Jurkat, Clone E6-1 (cell line): ENCODE results near the gene CARNS1.
"Not testable (repeated sequence)": the region's sequence is repeated elsewhere in the genome, so short reads cannot be mapped to it uniquely, and the experiment has no call there.

Experiments
- DNase-seq: peaks from one replicate; pipeline ENCODE4 v3.0.0-alpha.2; 2011; ENCODE audit warnings: low read depth, low spot score
- H3K4me3 ChIP-seq: 2 replicates; pipeline ENCODE4 v1.5.1; 2011; ENCODE audit warnings: mild to moderate bottlenecking, low read length, control low read depth, moderate library complexity

The CARNS1 gene

DNA sequence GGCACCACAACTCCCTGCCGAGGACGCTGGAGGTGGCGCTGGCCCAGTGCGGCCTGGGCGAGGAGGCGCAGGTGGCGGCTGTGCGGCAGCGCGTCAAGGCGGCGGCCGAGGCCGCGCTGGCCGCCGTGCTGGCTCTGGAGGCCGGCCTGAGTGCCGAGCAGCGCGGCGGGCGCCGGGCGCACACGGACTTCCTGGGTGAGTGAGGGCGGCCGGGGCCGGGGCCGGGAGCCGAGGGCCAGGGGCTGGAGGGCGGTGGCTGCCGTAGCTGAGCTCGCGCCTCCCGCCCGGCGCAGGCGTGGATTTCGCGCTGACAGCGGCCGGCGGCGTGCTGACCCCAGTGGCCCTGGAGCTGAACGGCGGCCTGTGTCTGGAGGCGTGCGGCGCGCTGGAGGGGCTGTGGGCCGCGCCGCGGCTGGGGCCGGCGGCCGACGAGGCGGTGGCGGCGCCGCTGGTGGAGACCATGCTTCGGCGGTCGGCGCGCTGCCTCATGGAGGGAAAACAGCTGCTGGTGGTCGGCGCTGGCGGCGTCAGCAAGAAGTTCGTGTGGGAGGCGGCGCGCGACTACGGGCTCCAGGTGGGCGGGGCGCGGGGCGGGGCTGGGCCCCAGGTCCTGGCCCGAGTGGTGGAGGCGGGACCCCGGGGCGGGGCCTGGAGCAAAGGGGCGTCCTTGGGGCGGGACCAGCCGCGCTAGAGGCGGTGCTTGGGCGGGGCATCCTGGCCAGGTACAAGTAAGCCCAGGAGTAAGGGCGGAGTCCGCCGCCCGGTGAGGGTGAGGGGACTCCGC, 5.4 kb downstream of the CARNS1 start:
- DNase-seq, result peak; percentile 88
- H3K4me3 ChIP-seq, result peak overlapping the region; percentile 49

DNA sequence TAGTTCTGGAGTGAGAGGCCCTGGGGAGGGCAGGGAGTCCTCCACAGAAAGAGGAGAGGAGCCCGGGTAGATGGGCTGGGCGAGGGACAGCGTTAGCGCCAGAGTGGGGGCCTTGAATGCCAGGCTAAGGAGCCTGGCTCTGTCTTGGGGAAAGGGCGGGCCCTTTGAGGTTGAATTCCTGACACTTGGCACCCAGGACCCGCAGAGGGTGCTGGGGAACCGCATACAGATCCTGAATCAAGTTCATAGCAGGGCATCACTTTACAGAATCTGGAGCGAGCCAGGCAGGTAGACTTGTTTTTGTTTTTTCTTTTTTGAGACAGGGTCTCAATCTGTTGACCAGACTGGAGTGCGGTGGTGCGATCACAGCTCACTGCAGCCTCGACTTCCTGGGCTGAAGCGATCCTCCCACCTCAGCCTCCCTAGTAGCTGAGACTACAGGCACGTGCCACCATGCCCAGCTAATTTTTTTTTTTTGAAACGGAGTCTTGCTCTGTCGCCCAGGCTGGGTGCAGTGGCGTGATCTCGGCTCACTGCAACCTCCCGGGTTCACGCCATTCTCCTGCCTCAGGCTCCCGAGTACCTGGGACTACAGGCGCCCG, 6.1 kb downstream of the CARNS1 start:
- H3K4me3 ChIP-seq, result 0 out of 2 replicates have a peak overlapping the region, but pooled peaks have one; percentile 16
- DNase-seq, result no peak

DNA sequence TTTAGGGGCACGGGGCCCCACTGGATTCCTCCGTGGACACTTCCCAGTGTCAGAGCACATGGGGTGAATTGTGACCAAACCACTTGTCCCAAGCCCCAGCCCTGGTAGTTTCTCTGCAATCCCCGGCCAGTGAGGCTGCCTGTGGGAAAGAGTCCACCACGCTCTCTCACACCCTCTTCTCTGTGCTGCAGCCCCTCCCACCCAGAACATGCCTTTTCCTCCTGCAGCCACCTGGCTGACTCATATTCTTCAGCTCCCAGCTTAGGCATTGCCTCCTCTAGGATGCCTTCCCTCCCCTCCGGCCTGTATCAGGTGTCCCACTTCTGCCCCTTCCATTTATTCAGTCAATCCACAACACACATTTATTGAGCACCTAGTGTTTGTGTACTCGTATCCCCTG, 7.4 kb downstream of the CARNS1 start:
- no peak for DNase-seq
- no peak overlapping the region for H3K4me3 ChIP-seq

DNA sequence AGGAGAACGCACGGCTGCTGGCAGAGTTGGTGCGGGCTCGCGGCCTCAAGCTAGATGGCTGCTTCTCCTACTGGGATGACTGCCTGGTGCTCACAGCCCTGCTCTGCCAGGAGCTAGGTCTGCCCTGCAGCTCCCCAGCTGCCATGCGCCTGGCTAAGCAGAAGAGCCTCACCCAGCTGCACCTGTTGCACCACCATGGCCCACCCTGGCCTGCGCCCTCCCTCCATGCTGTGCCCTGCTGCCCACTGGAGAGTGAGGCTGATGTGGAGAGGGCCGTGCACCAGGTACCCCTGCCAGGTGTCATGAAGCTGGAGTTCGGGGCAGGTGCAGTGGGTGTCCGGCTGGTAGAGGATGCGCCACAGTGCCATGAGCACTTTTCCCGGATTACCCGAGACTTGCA, 8.0 kb downstream of the CARNS1 start:
- DNase-seq, result no peak
- no peak overlapping the region for H3K4me3 ChIP-seq

DNA sequence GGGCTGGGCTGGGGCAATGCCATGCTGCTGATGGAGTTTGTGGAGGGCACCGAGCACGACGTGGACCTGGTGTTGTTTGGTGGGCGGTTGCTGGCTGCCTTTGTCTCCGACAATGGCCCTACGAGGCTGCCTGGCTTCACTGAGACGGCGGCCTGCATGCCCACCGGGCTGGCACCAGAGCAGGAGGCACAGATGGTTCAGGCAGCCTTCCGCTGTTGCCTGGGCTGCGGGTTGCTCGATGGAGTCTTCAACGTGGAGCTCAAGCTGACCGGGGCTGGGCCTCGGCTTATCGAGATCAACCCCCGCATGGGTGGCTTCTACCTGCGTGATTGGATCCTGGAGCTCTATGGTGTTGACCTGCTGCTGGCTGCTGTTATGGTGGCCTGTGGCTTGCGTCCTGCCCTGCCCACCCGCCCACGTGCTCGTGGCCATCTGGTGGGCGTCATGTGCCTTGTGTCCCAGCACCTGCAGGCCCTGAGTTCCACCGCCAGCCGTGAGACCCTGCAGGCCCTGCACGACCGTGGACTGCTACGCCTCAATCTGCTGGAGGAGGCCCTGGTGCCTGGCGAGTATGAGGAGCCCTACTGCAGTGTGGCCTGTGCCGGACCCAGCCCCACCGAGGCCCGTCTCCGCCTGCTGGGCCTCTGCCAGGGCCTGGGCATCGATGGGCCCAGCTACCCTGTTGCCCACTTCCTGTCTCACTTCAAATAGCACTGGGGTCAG, 8.6 kb downstream of the CARNS1 start:
- DNase-seq, result no peak
- no peak overlapping the region for H3K4me3 ChIP-seq

DNA sequence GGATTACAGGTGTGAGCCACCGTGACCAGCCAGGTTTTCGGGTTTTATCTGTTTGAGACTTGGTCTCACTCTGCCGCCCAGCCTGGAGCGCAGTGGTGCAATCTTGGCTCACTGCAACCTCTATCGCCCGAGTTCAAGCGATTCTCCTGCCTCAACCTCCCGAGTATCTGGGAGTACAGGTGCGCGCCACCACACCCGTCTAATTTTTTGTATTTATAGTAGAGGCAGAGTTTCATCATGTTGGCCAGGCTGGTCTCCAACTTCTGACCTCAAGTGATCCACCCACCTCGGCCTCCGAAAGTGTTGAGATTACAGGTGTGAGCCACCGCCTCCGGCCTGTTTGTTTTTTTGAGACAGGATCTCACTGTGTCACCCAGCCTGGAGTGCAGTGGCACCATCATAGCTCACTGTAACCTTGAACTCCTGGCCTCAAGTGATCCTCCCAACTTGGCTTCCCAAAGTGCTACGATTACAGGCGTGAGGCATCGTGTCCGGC, 11.9 kb downstream of the CARNS1 start:
- peak overlapping the region; percentile 100 for H3K4me3 ChIP-seq
- not testable (repeated sequence) for DNase-seq

DNA sequence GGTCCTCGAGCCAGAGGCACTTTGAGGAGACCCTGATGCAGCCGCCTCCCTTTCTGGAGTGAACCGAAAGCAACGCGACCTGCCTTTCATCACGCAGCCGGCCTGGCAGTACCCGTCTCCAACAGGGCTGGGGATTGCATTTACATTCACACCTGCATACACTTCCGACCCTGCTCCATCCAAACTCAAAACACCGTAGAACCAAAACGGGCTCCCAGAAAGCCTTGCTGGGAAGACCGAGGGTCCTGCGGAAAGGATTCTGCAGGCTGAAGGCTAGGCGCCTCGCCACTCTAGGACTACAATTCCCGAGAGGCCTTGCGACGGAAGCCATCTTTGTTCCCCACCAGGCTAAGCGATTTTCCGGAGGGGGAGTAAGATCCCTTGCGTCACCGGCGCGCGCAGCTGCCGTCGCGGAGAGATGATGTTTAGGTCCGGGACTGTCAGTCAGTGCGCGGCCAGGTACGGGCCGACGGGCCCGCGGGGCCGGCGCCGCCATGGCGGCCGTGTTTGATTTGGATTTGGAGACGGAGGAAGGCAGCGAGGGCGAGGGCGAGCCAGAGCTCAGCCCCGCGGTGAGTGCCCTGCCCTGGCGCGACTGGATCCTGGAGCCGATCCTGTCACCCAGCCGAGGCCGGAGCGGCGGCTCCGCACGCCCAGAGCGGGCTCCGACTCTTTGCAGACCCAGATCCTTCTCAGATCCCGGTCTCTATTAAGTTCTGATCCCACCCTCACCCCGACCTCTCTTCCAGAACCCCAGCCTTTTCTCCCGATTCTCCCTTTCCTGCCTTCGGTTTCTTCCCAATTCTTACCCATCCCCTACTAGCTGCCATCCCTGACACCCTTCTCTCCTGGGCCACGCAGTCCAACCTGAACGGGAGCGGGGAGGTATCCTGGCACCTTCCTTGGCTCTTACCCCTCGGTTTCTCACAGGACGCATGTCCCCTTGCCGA, 12.8 kb downstream of the CARNS1 start, which contains the start of gene RPS6KB2:
Gene RPS6KB2 (plus strand): TSS at position 443 of the 950 bp plus-strand sequence. CDS start 52 bp downstream, at position 495.
- H3K4me3 ChIP-seq, result peak within 1 kb of the TSS; percentile 100
- DNase-seq, result peak; percentile 97

DNA sequence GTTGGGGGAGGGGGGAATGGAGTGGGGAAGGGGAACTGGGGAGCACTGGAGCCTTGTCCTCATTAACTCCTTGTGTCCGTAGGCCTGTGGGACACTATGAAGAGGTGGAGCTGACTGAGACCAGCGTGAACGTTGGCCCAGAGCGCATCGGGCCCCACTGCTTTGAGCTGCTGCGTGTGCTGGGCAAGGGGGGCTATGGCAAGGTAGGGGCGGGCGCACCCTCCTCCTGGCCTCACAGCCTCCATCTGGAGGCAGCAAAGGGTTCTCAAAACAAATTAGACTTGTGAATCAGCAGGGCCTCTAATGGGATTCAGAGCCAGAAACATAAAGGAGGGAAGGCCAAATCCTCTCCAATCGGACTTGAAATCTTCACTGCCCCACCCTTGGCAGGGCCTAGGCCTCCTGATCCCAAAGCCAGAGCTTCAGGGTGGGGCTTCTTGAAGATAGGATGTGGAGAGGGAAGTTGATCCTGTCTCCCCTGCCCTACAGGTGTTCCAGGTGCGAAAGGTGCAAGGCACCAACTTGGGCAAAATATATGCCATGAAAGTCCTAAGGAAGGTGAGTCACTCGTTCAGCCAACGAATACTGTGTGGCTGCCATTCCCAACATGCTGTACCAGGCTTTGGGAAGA, 13.7 kb downstream of the CARNS1 start:
- peak overlapping the region; percentile 100 for H3K4me3 ChIP-seq
- DNase-seq, result no peak

DNA sequence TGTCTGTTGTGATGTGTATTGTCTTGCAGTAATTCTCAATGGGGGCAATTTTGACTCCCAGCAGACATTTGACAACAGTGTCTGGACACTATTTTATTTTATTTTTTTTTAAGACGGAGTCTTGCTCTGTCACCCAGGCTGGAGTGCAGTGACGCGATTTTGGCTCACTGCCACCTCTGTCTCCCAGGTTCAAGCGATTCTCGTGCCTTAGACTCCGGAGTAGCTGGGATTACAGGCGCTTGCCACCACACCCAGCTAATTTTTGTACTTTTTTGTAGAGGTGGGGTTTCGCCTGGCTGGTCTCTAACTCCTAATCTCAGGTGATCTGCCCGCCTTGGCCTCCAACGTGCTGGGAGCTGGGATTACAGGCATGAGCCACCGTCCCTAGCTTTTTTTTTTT, 14.2 kb downstream of the CARNS1 start:
- DNase-seq, result no peak
- H3K4me3 ChIP-seq, result no peak overlapping the region

DNA sequence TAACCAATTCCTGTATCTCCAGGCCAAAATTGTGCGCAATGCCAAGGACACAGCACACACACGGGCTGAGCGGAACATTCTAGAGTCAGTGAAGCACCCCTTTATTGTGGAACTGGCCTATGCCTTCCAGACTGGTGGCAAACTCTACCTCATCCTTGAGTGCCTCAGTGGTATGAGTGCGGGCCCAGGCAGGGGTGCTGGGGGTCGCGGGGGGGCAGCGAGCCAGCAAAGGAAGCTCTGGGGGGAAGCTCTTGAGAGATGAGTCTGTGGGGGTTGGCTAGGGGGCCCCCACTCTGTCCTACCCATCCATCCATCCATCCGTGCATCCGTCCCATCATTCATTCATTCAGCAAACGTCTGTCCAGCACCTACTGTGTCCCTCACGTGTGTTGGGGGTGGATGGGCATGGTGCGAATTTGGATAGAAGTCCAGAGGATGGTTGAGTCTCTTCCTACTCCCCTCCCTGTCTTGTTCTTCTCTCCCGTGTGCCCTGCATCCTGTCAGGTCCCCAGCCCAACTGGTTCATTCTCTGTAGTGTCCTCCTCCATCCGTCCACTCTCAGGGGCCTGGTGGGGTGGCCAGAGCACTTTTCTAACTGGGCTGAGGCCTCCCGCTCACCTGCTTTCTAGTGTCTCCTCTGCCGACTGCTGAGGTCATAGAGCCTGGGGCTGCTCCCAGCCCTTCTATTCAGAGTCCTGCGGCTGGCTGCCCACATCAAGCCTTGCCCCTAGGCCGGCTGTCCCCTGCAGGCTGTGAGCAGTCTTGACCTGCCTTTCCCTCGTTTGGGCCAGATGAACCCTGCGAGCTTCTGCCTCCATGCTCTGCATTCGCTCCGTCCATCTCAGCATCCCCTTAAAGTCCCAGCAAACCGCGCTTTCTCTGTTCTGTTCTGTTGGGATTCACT, 16.1 kb downstream of the CARNS1 start:
- H3K4me3 ChIP-seq, result no peak overlapping the region
- DNase-seq, result no peak

DNA sequence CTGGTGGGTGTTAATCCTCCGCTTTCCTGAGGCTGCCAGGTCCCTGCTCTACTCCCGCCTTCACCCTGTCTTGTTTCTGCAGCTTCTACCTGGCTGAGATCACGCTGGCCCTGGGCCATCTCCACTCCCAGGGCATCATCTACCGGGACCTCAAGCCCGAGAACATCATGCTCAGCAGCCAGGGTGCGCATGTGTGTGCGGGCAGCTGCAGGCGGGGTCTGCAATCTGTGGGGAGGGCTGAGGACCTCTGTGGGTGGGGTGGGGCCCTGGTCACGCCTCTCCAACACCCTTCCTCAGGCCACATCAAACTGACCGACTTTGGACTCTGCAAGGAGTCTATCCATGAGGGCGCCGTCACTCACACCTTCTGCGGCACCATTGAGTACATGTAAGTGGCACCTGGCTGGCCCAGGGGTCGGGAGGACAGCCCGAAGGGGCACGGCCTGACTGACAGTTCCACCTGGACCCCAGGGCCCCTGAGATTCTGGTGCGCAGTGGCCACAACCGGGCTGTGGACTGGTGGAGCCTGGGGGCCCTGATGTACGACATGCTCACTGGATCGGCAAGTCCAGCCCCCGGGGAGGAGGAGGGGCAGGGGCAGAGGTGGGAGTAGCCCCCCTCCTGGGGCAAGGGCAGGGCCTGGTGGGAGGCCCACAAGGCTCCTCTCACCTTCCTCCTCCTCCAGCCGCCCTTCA, 17.3 kb downstream of the CARNS1 start:
- no peak overlapping the region for H3K4me3 ChIP-seq
- DNase-seq, result no peak

DNA sequence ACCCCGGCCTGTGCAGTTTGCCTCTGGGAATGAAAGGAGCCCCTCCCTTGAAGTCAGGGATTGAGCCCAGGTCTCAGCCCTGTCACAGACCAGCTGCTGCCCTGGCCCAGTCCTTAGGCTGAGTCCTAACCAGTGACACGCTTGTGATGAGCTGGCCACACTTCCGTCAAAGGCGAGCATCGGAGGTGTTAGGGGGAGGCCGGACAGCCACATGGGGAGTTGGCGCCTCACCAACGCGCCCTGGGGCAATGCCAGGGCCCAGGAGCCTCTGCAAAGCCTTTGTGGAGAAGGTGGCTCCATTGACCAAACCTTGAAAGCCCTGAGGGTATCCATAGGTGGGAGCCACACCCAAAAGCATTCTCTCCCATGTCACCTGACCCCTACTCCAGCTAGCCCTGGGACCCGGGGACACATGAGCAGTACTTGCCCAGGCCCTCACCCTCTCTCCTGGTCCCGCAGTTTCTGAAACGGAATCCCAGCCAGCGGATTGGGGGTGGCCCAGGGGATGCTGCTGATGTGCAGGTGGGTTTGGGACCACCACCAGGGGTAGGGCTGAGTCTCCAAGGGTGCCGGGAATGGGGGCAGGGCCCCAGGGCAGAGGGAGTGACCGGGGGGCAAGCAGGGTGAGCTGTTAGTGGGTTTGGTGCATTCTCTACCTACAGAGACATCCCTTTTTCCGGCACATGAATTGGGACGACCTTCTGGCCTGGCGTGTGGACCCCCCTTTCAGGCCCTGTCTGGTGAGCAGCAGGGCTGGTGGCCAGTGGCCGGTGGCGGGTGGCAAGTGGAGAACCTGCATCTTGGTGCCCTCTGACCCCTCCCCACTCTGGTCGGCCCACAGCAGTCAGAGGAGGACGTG, 18.3 kb downstream of the CARNS1 start:
- H3K4me3 ChIP-seq, result no peak overlapping the region
- DNase-seq, result no peak

DNA sequence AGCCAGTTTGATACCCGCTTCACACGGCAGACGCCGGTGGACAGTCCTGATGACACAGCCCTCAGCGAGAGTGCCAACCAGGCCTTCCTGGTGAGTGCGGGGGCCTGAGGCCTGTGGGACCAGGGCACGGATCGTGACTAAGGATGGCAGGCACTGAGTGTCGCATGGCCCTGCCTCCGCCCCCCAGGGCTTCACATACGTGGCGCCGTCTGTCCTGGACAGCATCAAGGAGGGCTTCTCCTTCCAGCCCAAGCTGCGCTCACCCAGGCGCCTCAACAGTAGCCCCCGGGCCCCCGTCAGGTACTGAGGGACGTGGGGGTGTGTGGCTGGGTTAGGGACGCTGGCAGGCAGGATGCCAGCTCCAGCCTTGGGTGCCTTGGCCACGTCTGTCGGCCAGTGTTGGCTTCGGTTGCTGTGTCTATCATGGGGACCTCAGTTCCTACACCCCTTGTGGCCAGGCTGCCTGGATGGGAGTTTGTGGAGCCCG, 19.0 kb downstream of the CARNS1 start:
- no peak for DNase-seq
- H3K4me3 ChIP-seq, result no peak overlapping the region

DNA sequence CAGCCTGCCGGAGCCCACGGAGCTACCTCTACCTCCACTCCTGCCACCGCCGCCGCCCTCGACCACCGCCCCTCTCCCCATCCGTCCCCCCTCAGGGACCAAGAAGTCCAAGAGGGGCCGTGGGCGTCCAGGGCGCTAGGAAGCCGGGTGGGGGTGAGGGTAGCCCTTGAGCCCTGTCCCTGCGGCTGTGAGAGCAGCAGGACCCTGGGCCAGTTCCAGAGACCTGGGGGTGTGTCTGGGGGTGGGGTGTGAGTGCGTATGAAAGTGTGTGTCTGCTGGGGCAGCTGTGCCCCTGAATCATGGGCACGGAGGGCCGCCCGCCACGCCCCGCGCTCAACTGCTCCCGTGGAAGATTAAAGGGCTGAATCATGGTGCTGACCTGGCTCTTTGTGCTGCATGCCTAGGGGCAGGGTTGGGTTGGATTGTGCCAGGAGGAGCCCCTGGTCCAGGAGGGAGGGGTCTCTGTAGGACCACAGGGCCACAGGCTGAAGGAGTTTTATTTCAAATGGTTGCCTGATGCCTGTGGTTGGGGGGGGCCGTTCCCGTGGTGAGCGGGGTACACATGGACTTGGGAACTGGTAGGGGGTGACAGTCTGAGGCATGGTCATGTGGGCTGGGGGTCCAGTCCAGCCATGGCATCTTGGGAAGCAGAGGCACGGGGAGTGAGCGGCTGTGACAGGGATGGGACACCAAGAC, 19.7 kb downstream of the CARNS1 start:
- no peak overlapping the region for H3K4me3 ChIP-seq
- no peak for DNase-seq

DNA sequence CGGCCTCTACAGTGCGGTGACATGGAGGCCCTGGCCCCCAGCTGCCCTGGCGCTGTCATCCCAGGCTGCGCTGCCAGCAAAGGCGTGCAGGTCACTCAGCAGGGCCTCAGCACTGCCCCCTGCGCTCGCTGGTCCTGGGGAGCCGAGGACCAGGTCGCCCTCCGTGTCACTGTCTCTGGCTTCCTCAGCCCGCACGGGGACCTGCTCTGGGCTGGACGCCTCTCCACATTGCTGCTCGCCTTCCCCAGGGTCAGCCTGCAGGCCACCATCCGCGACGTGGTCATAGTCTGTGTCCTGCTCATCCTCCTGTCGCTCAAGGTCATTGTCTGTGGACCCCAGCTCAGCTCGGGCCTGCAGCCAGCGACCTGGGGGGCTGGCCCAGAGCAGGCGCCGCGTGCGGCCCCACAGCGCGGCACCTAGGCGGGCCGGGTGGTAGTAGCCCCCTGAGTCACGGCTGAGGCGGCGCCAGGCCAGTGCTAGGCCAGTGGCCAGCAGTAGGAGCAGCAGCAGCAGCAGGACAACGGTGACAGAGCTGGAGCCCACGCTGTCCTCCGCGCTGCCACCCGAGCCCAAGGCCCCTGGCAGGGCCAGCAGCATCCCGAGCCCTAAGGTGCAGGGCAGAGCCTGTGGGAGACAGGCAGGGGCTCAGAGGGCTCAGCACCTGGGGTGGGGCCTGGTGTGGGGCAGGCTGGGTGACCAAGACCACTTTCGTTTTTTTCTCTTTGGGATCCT, 20.4 kb downstream of the CARNS1 start:
- H3K4me3 ChIP-seq, result peak overlapping the region; percentile 93

More for the DNA sequence above, 20.4 kb downstream of the CARNS1 start:
- DNase-seq, result no peak
